Ishikawa (cell line): ENCODE measurements around the gene PARD3.

ENCODE experiments used
- CEBPB ChIP-seq: IDR thresholded peaks from 2 replicates; pipeline ENCODE4 v1.6.1; 2012
- CREB1 ChIP-seq: IDR thresholded peaks from 2 replicates; pipeline ENCODE4 v1.6.1; 2012; ENCODE audit warnings: low read depth
- EGR1 ChIP-seq: IDR thresholded peaks from 2 replicates; pipeline ENCODE4 v1.6.1; 2012
- EP300 ChIP-seq: IDR thresholded peaks from 2 replicates; pipeline ENCODE4 v1.6.1; 2012; ENCODE audit warnings: borderline replicate concordance
- FOXM1 ChIP-seq: IDR thresholded peaks from 2 replicates; pipeline ENCODE4 v1.6.1; 2012; ENCODE audit warnings: low read depth, borderline replicate concordance
- NFIC ChIP-seq: IDR thresholded peaks from 2 replicates; pipeline ENCODE4 v1.6.1; 2012
- RAD21 ChIP-seq: IDR thresholded peaks from 2 replicates; pipeline ENCODE4 v1.6.1; 2012; ENCODE audit warnings: low read depth
- TAF1 ChIP-seq: IDR thresholded peaks from 2 replicates; pipeline ENCODE4 v1.6.1; 2012; ENCODE audit warnings: low read depth, mild to moderate bottlenecking
- TCF12 ChIP-seq: IDR thresholded peaks from 2 replicates; pipeline ENCODE4 v1.6.1; 2012; ENCODE audit warnings: low read depth
- TEAD4 ChIP-seq: IDR thresholded peaks from 2 replicates; pipeline ENCODE4 v1.6.1; 2012
- YY1 ChIP-seq: IDR thresholded peaks from 2 replicates; pipeline ENCODE4 v1.6.1; 2012; ENCODE audit warnings: low read depth
- ZBTB7A ChIP-seq: IDR thresholded peaks from 2 replicates; pipeline ENCODE4 v1.6.1; 2012; ENCODE audit warnings: low read depth
- TF ChIP-seq, protein P1 (sequence below): IDR thresholded peaks from 2 replicates; pipeline ENCODE4 v1.6.1; 2012
- TF ChIP-seq, protein P2 (sequence below): IDR thresholded peaks from 2 replicates; pipeline ENCODE4 v1.6.1; 2012
- TF ChIP-seq, protein P3 (sequence below): IDR thresholded peaks from 2 replicates; pipeline ENCODE4 v1.6.1; 2012; ENCODE audit warnings: low read depth, mild to moderate bottlenecking

PARD3 gene

DNA sequence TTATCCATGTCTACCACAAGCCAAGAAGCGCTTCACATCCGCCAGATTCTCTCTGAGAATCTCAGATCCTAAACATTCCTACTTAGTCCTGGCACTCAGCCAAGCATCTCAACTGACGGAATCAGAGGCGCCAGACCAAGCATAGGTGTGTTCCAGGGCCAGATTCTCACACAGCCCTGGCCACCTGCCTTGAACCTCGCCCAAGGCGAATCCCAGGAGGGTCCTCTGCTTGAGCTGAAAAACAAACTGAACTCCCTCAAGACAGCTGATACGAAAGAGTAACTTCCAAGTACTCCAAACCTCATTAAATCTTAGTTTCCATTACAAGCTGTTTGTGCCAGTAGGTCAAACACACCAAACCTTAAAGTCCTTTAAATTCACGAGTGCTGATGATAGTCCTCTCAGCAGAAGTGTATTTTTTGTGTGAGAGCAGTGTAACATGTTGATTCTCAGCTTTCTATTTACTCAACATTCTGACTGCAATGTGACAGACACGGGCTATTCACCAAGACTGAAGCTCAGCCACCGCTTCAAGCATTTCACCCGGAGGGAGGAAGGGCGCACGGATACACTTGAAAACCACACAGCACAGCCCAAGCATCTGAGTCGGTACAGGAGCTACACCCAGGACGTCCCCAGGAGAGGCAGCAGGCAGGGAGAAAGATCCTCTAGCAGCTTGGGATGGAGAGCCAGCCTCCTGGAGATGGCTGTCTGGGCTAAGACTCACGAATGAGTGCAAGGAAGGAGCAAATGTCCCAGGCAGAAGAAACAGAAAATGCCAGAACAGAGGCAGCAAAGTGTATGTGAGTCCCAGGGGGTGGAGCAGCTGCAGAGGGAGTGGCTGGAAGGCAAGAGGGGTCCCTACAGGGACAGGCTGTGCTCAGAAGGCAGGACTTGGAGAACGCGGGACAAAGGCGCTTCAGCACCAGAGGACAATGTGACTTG, 6.0 kb downstream of the PARD3 start:
- peak; percentile 56; the same call in 1 of the 2 replicates for TF ChIP-seq NFIC
- no peak for TF ChIP-seq YY1
- TF ChIP-seq CREB1: no peak

DNA sequence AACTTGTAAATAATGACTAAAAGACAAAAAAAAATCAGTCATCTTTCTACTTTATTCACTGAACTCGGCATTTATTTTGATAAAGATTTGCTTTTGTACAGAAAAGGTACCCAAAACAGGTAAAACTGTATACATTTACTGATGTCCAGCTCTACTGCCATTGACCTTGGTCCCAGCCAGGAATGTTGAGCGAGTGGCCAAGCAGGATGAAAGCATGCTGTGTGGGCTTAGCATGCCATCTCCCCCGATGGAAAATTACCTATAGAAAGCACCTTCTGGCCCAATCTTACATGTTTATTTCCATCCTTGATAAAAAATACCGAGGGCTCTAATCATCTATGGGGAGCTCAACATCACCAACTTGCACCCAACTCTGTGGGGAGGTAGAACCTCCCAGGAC, 6.8 kb downstream of the PARD3 start:
- TF ChIP-seq, protein P1, sequence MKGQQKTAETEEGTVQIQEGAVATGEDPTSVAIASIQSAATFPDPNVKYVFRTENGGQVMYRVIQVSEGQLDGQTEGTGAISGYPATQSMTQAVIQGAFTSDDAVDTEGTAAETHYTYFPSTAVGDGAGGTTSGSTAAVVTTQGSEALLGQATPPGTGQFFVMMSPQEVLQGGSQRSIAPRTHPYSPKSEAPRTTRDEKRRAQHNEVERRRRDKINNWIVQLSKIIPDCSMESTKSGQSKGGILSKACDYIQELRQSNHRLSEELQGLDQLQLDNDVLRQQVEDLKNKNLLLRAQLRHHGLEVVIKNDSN: no peak
- TF ChIP-seq RAD21 (no peak), EP300 (no peak), EGR1 (no peak), CREB1 (no peak), ZBTB7A (no peak), TAF1 (no peak), TCF12 (no peak), CEBPB (no peak), TEAD4 (no peak), YY1 (no peak), FOXM1 (no peak), NFIC (no peak)
- TF ChIP-seq, protein P2, sequence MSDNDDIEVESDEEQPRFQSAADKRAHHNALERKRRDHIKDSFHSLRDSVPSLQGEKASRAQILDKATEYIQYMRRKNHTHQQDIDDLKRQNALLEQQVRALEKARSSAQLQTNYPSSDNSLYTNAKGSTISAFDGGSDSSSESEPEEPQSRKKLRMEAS: no peak
- TF ChIP-seq, protein P3, sequence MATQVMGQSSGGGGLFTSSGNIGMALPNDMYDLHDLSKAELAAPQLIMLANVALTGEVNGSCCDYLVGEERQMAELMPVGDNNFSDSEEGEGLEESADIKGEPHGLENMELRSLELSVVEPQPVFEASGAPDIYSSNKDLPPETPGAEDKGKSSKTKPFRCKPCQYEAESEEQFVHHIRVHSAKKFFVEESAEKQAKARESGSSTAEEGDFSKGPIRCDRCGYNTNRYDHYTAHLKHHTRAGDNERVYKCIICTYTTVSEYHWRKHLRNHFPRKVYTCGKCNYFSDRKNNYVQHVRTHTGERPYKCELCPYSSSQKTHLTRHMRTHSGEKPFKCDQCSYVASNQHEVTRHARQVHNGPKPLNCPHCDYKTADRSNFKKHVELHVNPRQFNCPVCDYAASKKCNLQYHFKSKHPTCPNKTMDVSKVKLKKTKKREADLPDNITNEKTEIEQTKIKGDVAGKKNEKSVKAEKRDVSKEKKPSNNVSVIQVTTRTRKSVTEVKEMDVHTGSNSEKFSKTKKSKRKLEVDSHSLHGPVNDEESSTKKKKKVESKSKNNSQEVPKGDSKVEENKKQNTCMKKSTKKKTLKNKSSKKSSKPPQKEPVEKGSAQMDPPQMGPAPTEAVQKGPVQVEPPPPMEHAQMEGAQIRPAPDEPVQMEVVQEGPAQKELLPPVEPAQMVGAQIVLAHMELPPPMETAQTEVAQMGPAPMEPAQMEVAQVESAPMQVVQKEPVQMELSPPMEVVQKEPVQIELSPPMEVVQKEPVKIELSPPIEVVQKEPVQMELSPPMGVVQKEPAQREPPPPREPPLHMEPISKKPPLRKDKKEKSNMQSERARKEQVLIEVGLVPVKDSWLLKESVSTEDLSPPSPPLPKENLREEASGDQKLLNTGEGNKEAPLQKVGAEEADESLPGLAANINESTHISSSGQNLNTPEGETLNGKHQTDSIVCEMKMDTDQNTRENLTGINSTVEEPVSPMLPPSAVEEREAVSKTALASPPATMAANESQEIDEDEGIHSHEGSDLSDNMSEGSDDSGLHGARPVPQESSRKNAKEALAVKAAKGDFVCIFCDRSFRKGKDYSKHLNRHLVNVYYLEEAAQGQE: no peak

DNA sequence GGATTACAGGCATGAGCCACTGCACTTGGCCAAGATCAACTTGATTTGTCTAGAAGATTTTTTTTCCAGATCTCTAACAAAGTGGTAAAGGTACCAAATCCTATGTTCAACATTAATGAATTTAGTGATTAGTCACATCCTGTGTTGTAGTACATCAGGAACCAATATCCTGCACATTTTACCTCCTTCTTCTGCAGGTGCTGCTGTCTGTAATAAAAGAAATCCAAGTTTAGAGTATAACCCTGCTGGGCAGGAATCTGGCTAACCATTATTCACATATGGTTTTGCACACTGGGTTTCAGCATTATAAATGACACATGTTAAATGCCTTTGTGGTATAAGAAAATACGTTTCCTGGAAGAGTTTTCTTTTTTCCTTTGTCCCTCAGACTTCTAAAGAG, 10.8 kb downstream of the PARD3 start:
- TF ChIP-seq, protein P2: no peak
- TF ChIP-seq, protein P1: no peak
- TF ChIP-seq RAD21: no peak
- no peak for TF ChIP-seq CREB1
- TF ChIP-seq NFIC: no peak

DNA sequence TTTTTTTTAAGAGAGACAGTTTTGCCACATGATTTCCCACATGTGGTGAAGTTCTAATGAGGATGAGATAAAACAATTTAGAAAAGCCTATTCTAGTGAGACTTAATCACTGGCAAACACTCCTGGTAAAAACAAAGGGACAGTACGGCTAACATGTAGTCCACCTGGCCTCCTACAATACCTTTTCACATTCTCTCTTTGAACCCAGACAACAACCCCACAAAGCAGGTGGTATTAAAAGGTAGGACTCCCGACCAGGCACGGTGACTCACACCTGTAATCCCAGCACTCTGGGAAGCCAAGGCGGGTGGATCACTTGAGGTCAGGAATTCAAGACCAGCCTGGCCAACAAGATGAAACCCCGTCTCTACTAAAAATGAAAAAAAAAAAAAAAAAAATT, 12.4 kb downstream of the PARD3 start:
- TF ChIP-seq, protein P3: no peak
- no peak for TF ChIP-seq NFIC
- TF ChIP-seq, protein P1: no peak
- TF ChIP-seq, protein P2: no peak
- no peak for TF ChIP-seq TCF12
- TF ChIP-seq ZBTB7A: no peak
- TF ChIP-seq YY1: no peak
- TF ChIP-seq TAF1: no peak
- TF ChIP-seq EP300: no peak
- no peak for TF ChIP-seq RAD21
- TF ChIP-seq TEAD4: no peak
- no peak for TF ChIP-seq CEBPB
- TF ChIP-seq CREB1: no peak
- no peak for TF ChIP-seq FOXM1
- TF ChIP-seq EGR1: no peak

DNA sequence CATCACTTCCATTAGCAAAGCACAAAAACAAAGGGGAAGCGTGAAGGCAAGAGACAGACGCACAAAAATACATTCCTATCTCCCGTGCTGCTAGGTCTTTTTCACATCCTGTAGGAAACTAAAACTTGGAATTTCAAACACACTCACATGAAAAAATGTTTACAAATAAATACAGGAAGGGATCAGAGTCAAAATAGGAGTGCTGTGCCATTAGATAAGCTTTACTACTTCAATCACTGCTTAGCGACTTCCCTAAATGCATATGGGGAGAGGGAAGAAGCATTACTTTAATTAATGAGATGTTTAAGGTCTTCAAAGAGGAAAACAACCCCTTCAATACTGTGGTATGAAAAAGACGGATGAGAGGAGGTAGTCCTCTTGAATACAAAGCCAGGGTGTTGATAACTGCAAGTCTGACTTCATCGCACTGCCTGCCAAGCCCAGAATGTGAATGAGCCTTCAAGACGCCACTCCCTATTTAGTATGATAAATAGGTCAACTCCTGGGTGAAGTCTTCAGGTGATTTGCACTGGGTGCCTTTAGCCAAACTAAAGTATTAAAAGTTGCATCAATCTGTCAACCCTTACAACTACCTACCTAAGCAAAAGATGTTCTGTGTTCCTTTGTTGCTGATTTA, 13.9 kb downstream of the PARD3 start:
- TF ChIP-seq RAD21: no peak
- no peak for TF ChIP-seq YY1
- no peak for TF ChIP-seq CREB1
- TF ChIP-seq TCF12: no peak
